ENCODE measurements around the gene JUN.

JUN gene

GRCh38 chr1:58764294-58764978 lies 19.4 kb downstream of the JUN start:
- H3K27me3 ChIP-seq (ENCODE audit: control insufficient read depth in 2 of 2, insufficient read depth in 2 of 2, low read length in 2 of 2) = no peaks in the 10 kb centered on the region
- no peaks in the 10 kb centered on the region for H3K36me3 ChIP-seq (ENCODE audit: control insufficient read depth in 2 of 2, insufficient read depth in 2 of 2, low read length in 2 of 2)
- H3K27ac ChIP-seq (ENCODE audit: low read depth in 2 of 2, low read length in 2 of 2) = no peak overlapping the region

DNA sequence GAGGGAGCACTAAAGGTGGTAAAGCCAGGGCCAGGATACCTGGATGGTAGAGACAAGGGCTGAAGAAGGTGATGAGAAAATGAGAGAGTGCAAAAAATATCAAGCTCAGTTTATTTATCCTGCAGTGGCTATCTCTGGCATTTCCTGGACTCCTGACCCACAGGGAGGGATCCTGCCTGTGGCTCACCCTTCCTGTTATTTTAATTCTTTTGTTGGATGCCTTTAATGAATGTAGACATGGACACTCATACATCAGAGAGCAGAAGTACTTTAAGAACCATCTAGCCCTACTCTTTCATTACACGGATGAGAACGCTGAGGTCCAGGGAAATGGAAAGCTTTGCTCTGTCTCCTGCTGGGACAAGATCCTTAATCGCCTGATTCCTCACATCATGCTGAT lies 20.6 kb downstream of the JUN start:
- Histone ChIP-seq H3K9me3 (ENCODE audit: control insufficient read depth in 2 of 2, low read length in 2 of 2) (no peaks in the 10 kb centered on the region), H3K4me3 (ENCODE audit: low read length in 2 of 2) (no peak overlapping the region), H3K4me1 (ENCODE audit: control insufficient read depth in 2 of 2, insufficient read depth in 2 of 2, low read length in 2 of 2) (no peaks in the 10 kb centered on the region), H3K27ac (ENCODE audit: low read depth in 2 of 2, low read length in 2 of 2) (no peak overlapping the region), H3K27me3 (ENCODE audit: control insufficient read depth in 2 of 2, insufficient read depth in 2 of 2, low read length in 2 of 2) (no peaks in the 10 kb centered on the region), H3K9ac (ENCODE audit: low read depth in 1 of 2, low read length in 2 of 2) (no peak overlapping the region), H3K36me3 (ENCODE audit: control insufficient read depth in 2 of 2, insufficient read depth in 2 of 2, low read length in 2 of 2) (no peaks in the 10 kb centered on the region)

More at GRCh38 chr1:58764294-58764978, 19.4 kb downstream of the JUN start:
- Histone ChIP-seq H3K4me3 (ENCODE audit: low read length in 2 of 2) (no peak overlapping the region), H3K9me3 (ENCODE audit: control insufficient read depth in 2 of 2, low read length in 2 of 2) (no peaks in the 10 kb centered on the region), H3K9ac (ENCODE audit: low read depth in 1 of 2, low read length in 2 of 2) (no peak overlapping the region), H3K4me1 (ENCODE audit: control insufficient read depth in 2 of 2, insufficient read depth in 2 of 2, low read length in 2 of 2) (no peaks in the 10 kb centered on the region)

GRCh38 chr1:58762806-58763205 lies 21.0 kb downstream of the JUN start:
- no peak overlapping the region for H3K9ac ChIP-seq (ENCODE audit: low read depth in 1 of 2, low read length in 2 of 2)
- H3K9me3 ChIP-seq (ENCODE audit: control insufficient read depth in 2 of 2, low read length in 2 of 2) = no peaks in the 10 kb centered on the region
- no peaks in the 10 kb centered on the region for H3K4me1 ChIP-seq (ENCODE audit: control insufficient read depth in 2 of 2, insufficient read depth in 2 of 2, low read length in 2 of 2)
- H3K27ac ChIP-seq (ENCODE audit: low read depth in 2 of 2, low read length in 2 of 2) = no peak overlapping the region
- no peaks in the 10 kb centered on the region for H3K27me3 ChIP-seq (ENCODE audit: control insufficient read depth in 2 of 2, insufficient read depth in 2 of 2, low read length in 2 of 2)
- no peaks in the 10 kb centered on the region for H3K36me3 ChIP-seq (ENCODE audit: control insufficient read depth in 2 of 2, insufficient read depth in 2 of 2, low read length in 2 of 2)
- no peak overlapping the region for H3K4me3 ChIP-seq (ENCODE audit: low read length in 2 of 2)

DNA sequence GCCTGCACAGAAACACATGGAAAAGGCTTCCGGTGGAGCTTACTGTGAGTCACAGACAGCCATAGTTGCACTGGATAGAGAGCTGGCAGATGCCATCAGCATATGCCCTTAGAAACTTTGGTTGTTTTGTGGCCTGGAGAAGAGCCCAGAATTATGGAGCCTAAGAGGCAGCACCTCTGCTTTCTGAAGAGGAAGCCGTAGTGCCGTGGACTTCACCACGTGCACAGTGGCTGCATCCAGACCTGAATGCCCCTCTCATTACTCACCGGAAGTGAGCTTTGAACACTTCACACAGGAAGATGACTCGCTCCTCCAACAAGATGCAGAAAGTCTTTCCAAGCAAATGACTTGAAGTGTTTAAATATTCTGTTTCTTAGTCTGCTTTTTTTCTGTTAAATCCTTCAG lies 28.4 kb downstream of the JUN start:
- peak overlapping the region in 1 of 2 donors; percentile 49 for H3K27ac ChIP-seq (ENCODE audit: low read depth in 2 of 2, low read length in 2 of 2)
- peak overlapping the region in 1 of 2 donors; percentile 21 for H3K4me3 ChIP-seq (ENCODE audit: low read length in 2 of 2)
- H3K9ac ChIP-seq (ENCODE audit: low read depth in 1 of 2, low read length in 2 of 2) = no peak overlapping the region

GRCh38 chr1:58754683-58755467 lies 29.0 kb downstream of the JUN start:
- H3K4me3 ChIP-seq (ENCODE audit: low read length in 2 of 2) = no peak overlapping the region
- H3K27me3 ChIP-seq (ENCODE audit: control insufficient read depth in 2 of 2, insufficient read depth in 2 of 2, low read length in 2 of 2) = no peaks in the 10 kb centered on the region
- no peak overlapping the region for H3K9ac ChIP-seq (ENCODE audit: low read depth in 1 of 2, low read length in 2 of 2)
- no peaks in the 10 kb centered on the region for H3K36me3 ChIP-seq (ENCODE audit: control insufficient read depth in 2 of 2, insufficient read depth in 2 of 2, low read length in 2 of 2)
- peaks cover 0 to 2% of the 10 kb centered on the region in 2 donors for H3K4me1 ChIP-seq (ENCODE audit: control insufficient read depth in 2 of 2, insufficient read depth in 2 of 2, low read length in 2 of 2)
- H3K9me3 ChIP-seq (ENCODE audit: control insufficient read depth in 2 of 2, low read length in 2 of 2) = no peaks in the 10 kb centered on the region
- H3K27ac ChIP-seq (ENCODE audit: low read depth in 2 of 2, low read length in 2 of 2) = no peak overlapping the region

More for the DNA sequence above, 28.4 kb downstream of the JUN start:
- Histone ChIP-seq H3K27me3 (ENCODE audit: control insufficient read depth in 2 of 2, insufficient read depth in 2 of 2, low read length in 2 of 2) (no peaks in the 10 kb centered on the region), H3K36me3 (ENCODE audit: control insufficient read depth in 2 of 2, insufficient read depth in 2 of 2, low read length in 2 of 2) (no peaks in the 10 kb centered on the region), H3K9me3 (ENCODE audit: control insufficient read depth in 2 of 2, low read length in 2 of 2) (no peaks in the 10 kb centered on the region), H3K4me1 (ENCODE audit: control insufficient read depth in 2 of 2, insufficient read depth in 2 of 2, low read length in 2 of 2) (peaks cover 0 to 2% of the 10 kb centered on the region in 2 donors)

DNA sequence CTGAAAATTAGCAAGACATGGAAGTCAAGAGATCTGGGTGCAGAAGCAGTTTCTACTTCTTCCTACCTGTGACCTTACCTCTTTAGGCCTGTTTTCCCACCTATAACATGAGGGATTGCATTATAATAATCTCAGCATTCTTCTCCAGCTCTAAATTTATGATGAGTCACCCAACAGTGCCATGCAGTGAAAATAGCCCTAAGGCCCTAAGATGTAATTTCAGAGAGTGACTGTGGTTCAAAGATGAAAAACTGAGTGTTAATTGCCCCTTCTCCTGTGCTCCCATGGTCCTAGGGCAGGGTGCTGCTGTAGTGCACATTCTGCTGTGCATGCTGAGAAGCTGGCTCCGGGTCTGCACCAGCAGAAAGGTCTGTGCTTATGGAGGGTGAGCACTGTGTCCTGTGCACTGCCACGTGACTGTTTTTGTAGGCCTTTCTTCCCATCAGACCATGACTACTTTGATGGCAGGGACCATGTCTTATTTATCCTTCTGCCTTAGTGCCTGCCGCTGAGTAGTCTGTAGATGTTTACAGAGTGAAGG lies 29.7 kb downstream of the JUN start:
- Histone ChIP-seq H3K9ac (ENCODE audit: low read depth in 1 of 2, low read length in 2 of 2) (no peak overlapping the region), H3K36me3 (ENCODE audit: control insufficient read depth in 2 of 2, insufficient read depth in 2 of 2, low read length in 2 of 2) (no peaks in the 10 kb centered on the region), H3K9me3 (ENCODE audit: control insufficient read depth in 2 of 2, low read length in 2 of 2) (no peaks in the 10 kb centered on the region), H3K4me1 (ENCODE audit: control insufficient read depth in 2 of 2, insufficient read depth in 2 of 2, low read length in 2 of 2) (peaks cover 0 to 2% of the 10 kb centered on the region in 2 donors), H3K4me3 (ENCODE audit: low read length in 2 of 2) (no peak overlapping the region), H3K27me3 (ENCODE audit: control insufficient read depth in 2 of 2, insufficient read depth in 2 of 2, low read length in 2 of 2) (no peaks in the 10 kb centered on the region), H3K27ac (ENCODE audit: low read depth in 2 of 2, low read length in 2 of 2) (no peak overlapping the region)

DNA sequence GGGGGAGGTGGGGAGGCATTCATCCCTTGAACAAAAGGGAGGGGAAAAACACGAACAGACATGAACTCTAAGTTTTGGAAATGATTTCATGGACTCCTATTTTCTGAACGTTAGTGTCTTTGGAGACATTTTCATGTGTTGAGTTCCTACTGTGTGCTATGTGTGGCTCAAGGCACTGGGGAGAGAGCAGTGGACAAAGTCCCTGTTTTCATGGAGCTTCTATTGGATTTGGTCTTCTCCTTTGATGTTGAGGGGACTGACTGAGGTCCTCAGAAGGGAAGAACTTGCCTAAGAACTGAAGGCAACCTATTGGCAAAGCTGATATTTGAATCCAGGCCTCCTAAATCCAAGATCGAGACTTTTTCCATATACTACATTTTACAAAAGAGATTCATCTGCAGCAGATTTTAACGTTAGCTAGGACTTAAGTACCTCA lies 30.4 kb downstream of the JUN start:
- Histone ChIP-seq H3K27me3 (ENCODE audit: control insufficient read depth in 2 of 2, insufficient read depth in 2 of 2, low read length in 2 of 2) (no peaks in the 10 kb centered on the region), H3K4me1 (ENCODE audit: control insufficient read depth in 2 of 2, insufficient read depth in 2 of 2, low read length in 2 of 2) (peaks cover 0 to 2% of the 10 kb centered on the region in 2 donors), H3K4me3 (ENCODE audit: low read length in 2 of 2) (no peak overlapping the region), H3K9me3 (ENCODE audit: control insufficient read depth in 2 of 2, low read length in 2 of 2) (no peaks in the 10 kb centered on the region), H3K27ac (ENCODE audit: low read depth in 2 of 2, low read length in 2 of 2) (no peak overlapping the region), H3K36me3 (ENCODE audit: control insufficient read depth in 2 of 2, insufficient read depth in 2 of 2, low read length in 2 of 2) (no peaks in the 10 kb centered on the region), H3K9ac (ENCODE audit: low read depth in 1 of 2, low read length in 2 of 2) (no peak overlapping the region)

DNA sequence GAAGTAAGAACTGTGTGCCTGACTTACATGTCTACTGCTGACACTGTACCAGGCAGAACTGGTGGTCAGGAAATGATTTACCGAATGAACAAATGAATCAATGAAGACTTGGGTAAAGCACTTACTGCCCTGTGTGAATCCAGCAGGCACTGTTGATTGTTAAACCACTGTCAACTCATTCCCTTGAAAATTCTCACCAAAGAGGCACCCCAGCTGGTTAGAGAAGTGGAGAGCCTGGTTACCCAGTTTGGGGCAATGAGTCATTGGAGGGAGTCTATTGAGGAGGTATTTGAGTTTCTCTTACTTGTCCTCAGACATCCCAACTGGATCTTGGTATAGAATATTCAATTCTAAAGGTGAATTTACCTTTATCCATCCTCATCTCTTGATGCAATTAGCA lies 34.2 kb downstream of the JUN start:
- no peak overlapping the region for H3K9ac ChIP-seq (ENCODE audit: low read depth in 1 of 2, low read length in 2 of 2)
- no peaks in the 10 kb centered on the region for H3K36me3 ChIP-seq (ENCODE audit: control insufficient read depth in 2 of 2, insufficient read depth in 2 of 2, low read length in 2 of 2)
- H3K4me3 ChIP-seq (ENCODE audit: low read length in 2 of 2) = no peak overlapping the region
- H3K27me3 ChIP-seq (ENCODE audit: control insufficient read depth in 2 of 2, insufficient read depth in 2 of 2, low read length in 2 of 2) = no peaks in the 10 kb centered on the region
- H3K27ac ChIP-seq (ENCODE audit: low read depth in 2 of 2, low read length in 2 of 2) = no peak overlapping the region
- H3K9me3 ChIP-seq (ENCODE audit: control insufficient read depth in 2 of 2, low read length in 2 of 2) = no peaks in the 10 kb centered on the region
- H3K4me1 ChIP-seq (ENCODE audit: control insufficient read depth in 2 of 2, insufficient read depth in 2 of 2, low read length in 2 of 2) = no peaks in the 10 kb centered on the region

- no peak overlapping the region for H3K9ac ChIP-seq (ENCODE audit: low read depth in 1 of 2, low read length in 2 of 2)
- no peak overlapping the region for H3K4me3 ChIP-seq (ENCODE audit: low read length in 2 of 2)
- H3K27me3 ChIP-seq (ENCODE audit: control insufficient read depth in 2 of 2, insufficient read depth in 2 of 2, low read length in 2 of 2) = no peaks in the 10 kb centered on the region
Measured at GRCh38 chr1:58748666-58749065, 35.2 kb downstream of the JUN start.

GRCh38 chr1:58746757-58747156 lies 37.1 kb downstream of the JUN start:
- H3K36me3 ChIP-seq (ENCODE audit: control insufficient read depth in 2 of 2, insufficient read depth in 2 of 2, low read length in 2 of 2) = no peaks in the 10 kb centered on the region
- H3K9me3 ChIP-seq (ENCODE audit: control insufficient read depth in 2 of 2, low read length in 2 of 2) = no peaks in the 10 kb centered on the region
- H3K4me3 ChIP-seq (ENCODE audit: low read length in 2 of 2) = no peak overlapping the region
- H3K9ac ChIP-seq (ENCODE audit: low read depth in 1 of 2, low read length in 2 of 2) = no peak overlapping the region
- H3K27ac ChIP-seq (ENCODE audit: low read depth in 2 of 2, low read length in 2 of 2) = no peak overlapping the region
- H3K4me1 ChIP-seq (ENCODE audit: control insufficient read depth in 2 of 2, insufficient read depth in 2 of 2, low read length in 2 of 2) = no peaks in the 10 kb centered on the region
- no peaks in the 10 kb centered on the region for H3K27me3 ChIP-seq (ENCODE audit: control insufficient read depth in 2 of 2, insufficient read depth in 2 of 2, low read length in 2 of 2)

More at GRCh38 chr1:58748666-58749065, 35.2 kb downstream of the JUN start:
- H3K27ac ChIP-seq (ENCODE audit: low read depth in 2 of 2, low read length in 2 of 2) = no peak overlapping the region
- no peaks in the 10 kb centered on the region for H3K4me1 ChIP-seq (ENCODE audit: control insufficient read depth in 2 of 2, insufficient read depth in 2 of 2, low read length in 2 of 2)
- H3K36me3 ChIP-seq (ENCODE audit: control insufficient read depth in 2 of 2, insufficient read depth in 2 of 2, low read length in 2 of 2) = no peaks in the 10 kb centered on the region
- no peaks in the 10 kb centered on the region for H3K9me3 ChIP-seq (ENCODE audit: control insufficient read depth in 2 of 2, low read length in 2 of 2)
